HG03457 (cell line): ENCODE measurements around the gene SPO11.

Experiments used
- ATAC-seq: cut with Tn5 transposase; IDR thresholded peaks from one replicate; pipeline ENCODE4 v1.9.1; 2021; ENCODE audit warnings: moderate number of reproducible peaks; ENCODE audit not compliant: unreplicated experiment

Gene SPO11

GRCh38 chr20:57389695-57390603 is 60.3 kb downstream of the SPO11 start:
- ATAC-seq: no peak

- peak; percentile 30 for ATAC-seq
These were observed 61.2 kb downstream of the SPO11 start, which contains the start of gene RBM38 for GRCh38 chr20:57390604-57391438. Gene RBM38, plus strand, starts transcription at chr20:57391396. Its CDS starts 186 bp downstream, at chr20:57391582.

DNA sequence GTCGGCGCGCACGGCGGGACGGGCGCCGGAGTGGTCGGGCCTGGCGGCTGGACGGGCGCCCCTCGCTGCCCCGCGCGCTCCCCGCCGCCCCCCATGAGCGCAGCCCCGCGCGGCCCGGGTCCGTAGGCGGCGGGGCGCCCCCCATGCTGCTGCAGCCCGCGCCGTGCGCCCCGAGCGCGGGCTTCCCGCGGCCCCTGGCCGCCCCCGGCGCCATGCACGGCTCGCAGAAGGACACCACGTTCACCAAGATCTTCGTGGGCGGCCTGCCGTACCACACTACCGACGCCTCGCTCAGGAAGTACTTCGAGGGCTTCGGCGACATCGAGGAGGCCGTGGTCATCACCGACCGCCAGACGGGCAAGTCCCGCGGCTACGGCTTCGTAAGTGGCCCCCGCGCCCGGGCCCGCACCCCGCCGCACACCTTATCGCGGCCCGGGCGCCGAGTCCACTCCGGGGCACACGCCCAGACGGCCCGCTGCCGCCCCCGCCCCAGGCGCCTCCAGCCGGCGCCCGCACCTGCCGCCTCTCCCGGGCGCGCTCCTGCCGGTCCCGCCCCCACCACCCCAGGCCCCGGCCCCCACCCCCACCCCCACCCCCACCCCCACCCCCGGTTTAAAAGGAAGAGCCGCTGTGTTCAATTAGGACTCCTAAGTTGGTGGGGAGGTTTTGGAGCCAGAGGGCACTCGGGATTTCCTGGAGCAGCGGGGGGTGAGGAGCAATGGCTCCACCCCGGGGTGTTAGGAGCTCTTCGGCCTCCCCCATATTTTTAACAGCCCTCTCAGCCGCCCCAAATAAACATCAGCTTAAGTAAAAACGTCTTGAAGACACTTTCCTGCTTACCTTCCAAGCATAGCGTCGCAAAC is 62.1 kb downstream of the SPO11 start:
- no peak for ATAC-seq

GRCh38 chr20:57392512-57393271 is 63.1 kb downstream of the SPO11 start:
- peak; percentile 22 for ATAC-seq
